ENCODE results near the gene PHLPP1. TPM values are rescaled to one million over a fixed set of nuclear protein-coding genes. Genes with fewer than 3 reads are reported as not detected.

Gene PHLPP1
- total RNA-seq, 1 donor from 2014 or later = 47.3 TPM

DNA sequence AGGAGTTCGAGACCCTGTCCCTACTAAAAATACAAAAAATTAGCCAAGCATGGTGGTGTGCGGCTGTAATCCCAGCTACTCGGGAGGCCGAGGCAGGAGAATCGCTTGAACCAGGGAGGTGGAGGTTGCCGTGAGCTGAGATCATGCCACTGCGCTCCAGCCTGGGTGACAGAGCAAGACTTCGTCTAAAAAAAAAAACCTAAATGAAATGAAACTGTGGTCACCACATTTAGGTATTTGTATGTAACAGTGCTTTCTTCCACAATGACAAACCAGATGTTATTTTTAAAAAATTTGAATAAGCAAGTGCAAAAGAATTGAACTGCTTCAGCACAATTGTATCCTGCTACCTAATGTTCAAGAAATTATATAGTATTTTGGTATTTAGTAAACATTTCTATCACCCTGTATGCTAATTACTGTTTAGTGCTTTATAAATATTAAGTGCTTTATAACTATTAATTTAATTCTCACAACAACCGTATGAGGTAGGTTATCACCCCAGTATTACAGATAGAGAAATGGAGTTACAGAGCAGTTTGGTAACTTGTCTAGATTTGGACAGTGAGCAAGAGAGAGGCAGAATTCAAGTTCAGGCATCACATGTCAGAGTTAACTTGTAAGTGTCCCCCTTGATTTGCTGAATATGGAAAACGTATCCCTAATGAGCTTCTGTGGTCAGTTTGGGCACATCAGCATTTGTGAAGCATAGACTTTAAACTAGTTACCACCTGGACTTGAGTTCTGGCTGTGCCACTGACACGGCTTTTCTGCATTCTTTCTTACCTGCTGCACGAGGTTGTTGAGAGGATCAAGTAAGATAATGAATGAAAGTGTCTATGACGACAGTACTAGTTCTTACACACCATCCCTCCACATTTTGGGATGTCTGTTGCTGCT, 14.4 kb downstream of the PHLPP1 start:
- peaks cover 13% of the 10 kb centered on the region for H3K36me3 Mint-ChIP-seq (ENCODE audit: low read depth, unreplicated experiment)
- peaks cover 9% of the 10 kb centered on the region for H3K4me1 Mint-ChIP-seq (ENCODE audit: unreplicated experiment)
- H3K27me3 Mint-ChIP-seq (ENCODE audit: unreplicated experiment) = no peaks in the 10 kb centered on the region
- H3K9me3 Mint-ChIP-seq (ENCODE audit: unreplicated experiment) = no peaks in the 10 kb centered on the region
- no peak for DNase-seq (ENCODE audit: low spot score)
- H3K27ac Mint-ChIP-seq (ENCODE audit: unreplicated experiment) = no peak overlapping the region
- no peak for TF ChIP-seq CTCF (IDR thresholded peaks at IDR 0.05; ENCODE audit: unreplicated experiment)
- H3K4me3 Mint-ChIP-seq (ENCODE audit: unreplicated experiment) = no peak overlapping the region

DNA sequence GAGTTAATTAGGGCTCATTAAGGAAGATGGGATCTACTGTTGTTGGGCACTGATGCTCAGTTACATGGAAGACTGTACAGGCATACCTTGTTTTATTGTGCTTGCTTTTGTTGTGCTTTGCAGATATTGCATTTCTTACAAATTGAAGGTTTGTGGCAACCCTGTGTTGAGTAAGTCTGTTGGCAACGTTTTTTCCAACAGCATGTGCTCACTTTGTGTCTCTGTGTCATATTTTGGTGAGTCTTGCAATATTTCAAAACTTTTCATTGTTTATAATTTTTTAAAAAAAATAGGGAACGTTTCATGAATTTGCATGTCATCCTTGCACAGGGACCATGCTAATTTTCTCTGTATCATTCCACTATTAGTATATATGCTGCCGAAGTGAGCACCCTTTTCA, 15.6 kb downstream of the PHLPP1 start:
- Mint-ChIP-seq H3K4me1 (ENCODE audit: unreplicated experiment) (peaks cover 13% of the 10 kb centered on the region), H3K27ac (ENCODE audit: unreplicated experiment) (no peak overlapping the region), H3K4me3 (ENCODE audit: unreplicated experiment) (no peak overlapping the region), H3K27me3 (ENCODE audit: unreplicated experiment) (no peaks in the 10 kb centered on the region), H3K9me3 (ENCODE audit: unreplicated experiment) (no peaks in the 10 kb centered on the region), H3K36me3 (ENCODE audit: low read depth, unreplicated experiment) (peaks cover 13% of the 10 kb centered on the region)
- no peak for DNase-seq (ENCODE audit: low spot score)
- TF ChIP-seq CTCF (IDR thresholded peaks at IDR 0.05; ENCODE audit: unreplicated experiment) = no peak

- H3K27me3 Mint-ChIP-seq (ENCODE audit: unreplicated experiment) = peaks cover 3% of the 10 kb centered on the region
- no peak overlapping the region for H3K27ac Mint-ChIP-seq (ENCODE audit: unreplicated experiment)
- H3K9me3 Mint-ChIP-seq (ENCODE audit: unreplicated experiment) = no peaks in the 10 kb centered on the region
- DNase-seq (ENCODE audit: low spot score) = no peak
- H3K36me3 Mint-ChIP-seq (ENCODE audit: low read depth, unreplicated experiment) = peaks cover 13% of the 10 kb centered on the region
- no peak for TF ChIP-seq CTCF (IDR thresholded peaks at IDR 0.05; ENCODE audit: unreplicated experiment)
- no peak overlapping the region for H3K4me3 Mint-ChIP-seq (ENCODE audit: unreplicated experiment)
- H3K4me1 Mint-ChIP-seq (ENCODE audit: unreplicated experiment) = peaks cover 23% of the 10 kb centered on the region
These were observed 17.3 kb downstream of the PHLPP1 start for GRCh38 chr18:62732617-62733016.

- no peak for TF ChIP-seq CTCF (IDR thresholded peaks at IDR 0.05; ENCODE audit: unreplicated experiment)
- Mint-ChIP-seq H3K4me3 (ENCODE audit: unreplicated experiment) (no peak overlapping the region), H3K27me3 (ENCODE audit: unreplicated experiment) (peaks cover 3% of the 10 kb centered on the region), H3K4me1 (ENCODE audit: unreplicated experiment) (peaks cover 27% of the 10 kb centered on the region), H3K36me3 (ENCODE audit: low read depth, unreplicated experiment) (peaks cover 10% of the 10 kb centered on the region), H3K27ac (ENCODE audit: unreplicated experiment) (no peak overlapping the region), H3K9me3 (ENCODE audit: unreplicated experiment) (no peaks in the 10 kb centered on the region)
- no peak for DNase-seq (ENCODE audit: low spot score)
These were observed 18.9 kb downstream of the PHLPP1 start for GRCh38 chr18:62734290-62734689.

- H3K4me3 Mint-ChIP-seq (ENCODE audit: unreplicated experiment) = no peak overlapping the region
- H3K27me3 Mint-ChIP-seq (ENCODE audit: unreplicated experiment) = peaks cover 3% of the 10 kb centered on the region
- no peaks in the 10 kb centered on the region for H3K9me3 Mint-ChIP-seq (ENCODE audit: unreplicated experiment)
- peaks cover 36% of the 10 kb centered on the region for H3K4me1 Mint-ChIP-seq (ENCODE audit: unreplicated experiment)
- no peak overlapping the region for H3K27ac Mint-ChIP-seq (ENCODE audit: unreplicated experiment)
- no peak for DNase-seq (ENCODE audit: low spot score)
- no peak for TF ChIP-seq CTCF (IDR thresholded peaks at IDR 0.05; ENCODE audit: unreplicated experiment)
- H3K36me3 Mint-ChIP-seq (ENCODE audit: low read depth, unreplicated experiment) = peaks cover 10% of the 10 kb centered on the region
These were observed 20.0 kb downstream of the PHLPP1 start for GRCh38 chr18:62735387-62735786.

Measured in endothelial cell (in vitro differentiated cells).